ENCODE measurements around the gene KCNMA1. TPM values are rescaled to one million over a fixed set of nuclear protein-coding genes. Genes with fewer than 3 reads are reported as not detected.
A peak's percentile ranks its signal among the peaks of the same experiment; 100 is the strongest.

KCNMA1 gene
- total RNA-seq, 1 experiment from 2014 or later: 20.7 TPM

DNA sequence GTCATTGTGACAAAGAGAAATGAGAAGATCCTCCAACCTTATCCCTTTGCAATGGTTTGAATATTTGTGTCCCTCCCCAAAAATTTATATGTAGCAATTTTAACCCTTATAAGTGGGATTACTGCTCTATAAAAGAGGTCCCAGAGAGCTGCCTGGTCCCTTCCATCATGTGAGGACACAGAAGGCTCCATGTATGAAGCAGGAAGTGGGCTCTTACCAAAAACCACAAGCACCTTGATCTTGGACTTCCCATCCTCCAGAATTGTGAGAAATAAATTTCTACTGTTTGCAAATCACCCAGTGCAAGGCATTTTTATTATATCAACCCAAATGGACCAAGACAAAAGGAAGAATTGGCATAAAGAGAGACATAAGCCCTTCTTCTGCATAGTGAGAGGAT, 95.7 kb downstream of the KCNMA1 start:
- intact Hi-C loops (cut with micrococcal nuclease; ENCODE audit: unreplicated experiment): no loop called here
- H3K27ac Mint-ChIP-seq (ENCODE audit: unreplicated experiment): no peak overlapping the region
- CTCF ChIA-PET: no interaction called here
- H3K9me3 Mint-ChIP-seq (ENCODE audit: unreplicated experiment): peaks cover 16% of the 10 kb centered on the region
- no peaks in the 10 kb centered on the region for H3K27me3 Mint-ChIP-seq (ENCODE audit: insufficient read depth, unreplicated experiment)
- Histone ChIP-seq H3K36me3 (ENCODE audit: control insufficient read depth, insufficient read depth, low read length) (no peaks in the 10 kb centered on the region), H3K4me1 (peaks cover 17% of the 10 kb centered on the region), H3K4me3 (ENCODE audit: low read depth, low read length) (no peak overlapping the region), H3K27me3 (replicated peaks; ENCODE audit: control insufficient read depth, insufficient read depth, low read length) (no peaks in the 10 kb centered on the region), H3K9me3 (0 out of 2 replicates have a peak, but pooled peaks cover 14% of the 10 kb centered on the region)
- H3K4me3 Mint-ChIP-seq (ENCODE audit: unreplicated experiment): no peak overlapping the region
- no TSS peak for BruUV-seq (replicated peaks)
- POLR2A ChIA-PET: no interaction called here
- TF ChIP-seq CTCF (IDR thresholded peaks at IDR 0.05; ENCODE audit: insufficient read depth in 1 of 2, low read depth in 1 of 2, low read length in 1 of 2, severe bottlenecking in 1 of 2, unreplicated experiment in 1 of 2): no peak
- DNase-seq: no peak
- H3K4me1 Mint-ChIP-seq (ENCODE audit: low read depth, unreplicated experiment): peaks cover 11% of the 10 kb centered on the region
- H3K36me3 Mint-ChIP-seq (ENCODE audit: insufficient read depth, unreplicated experiment): peaks cover 4% of the 10 kb centered on the region

DNA sequence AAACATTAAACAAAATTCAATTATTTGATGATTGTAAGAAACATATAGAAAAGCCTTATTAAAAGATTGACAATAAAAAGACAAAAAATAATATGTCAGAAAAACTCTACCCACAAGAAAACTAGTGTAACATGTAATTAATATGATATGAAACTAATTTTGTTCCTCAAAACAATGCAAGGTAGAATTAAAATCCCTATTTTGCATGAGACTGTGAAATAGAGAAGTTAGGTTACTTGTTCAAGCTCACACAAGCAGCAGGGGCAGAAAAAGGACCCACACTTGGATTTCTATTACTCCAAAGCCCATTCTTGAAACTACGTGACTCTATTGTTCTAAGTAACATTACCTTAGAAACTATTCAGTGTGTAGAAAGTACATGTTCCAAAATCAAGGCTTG, 96.4 kb downstream of the KCNMA1 start:
- no peak overlapping the region for H3K4me3 Mint-ChIP-seq (ENCODE audit: unreplicated experiment)
- no peaks in the 10 kb centered on the region for H3K36me3 Mint-ChIP-seq (ENCODE audit: insufficient read depth, unreplicated experiment)
- CTCF ChIA-PET: no interaction called here
- POLR2A ChIA-PET: no interaction called here
- no peaks in the 10 kb centered on the region for H3K27me3 ChIP-seq (replicated peaks; ENCODE audit: control insufficient read depth, insufficient read depth, low read length)
- no peak for DNase-seq
- H3K27ac Mint-ChIP-seq (ENCODE audit: unreplicated experiment): no peak overlapping the region
- no peaks in the 10 kb centered on the region for H3K36me3 ChIP-seq (ENCODE audit: control insufficient read depth, insufficient read depth, low read length)
- H3K4me1 Mint-ChIP-seq (ENCODE audit: low read depth, unreplicated experiment): peaks cover 11% of the 10 kb centered on the region
- H3K4me3 ChIP-seq (ENCODE audit: low read depth, low read length): no peak overlapping the region
- no peaks in the 10 kb centered on the region for H3K27me3 Mint-ChIP-seq (ENCODE audit: insufficient read depth, unreplicated experiment)
- no TSS peak for BruUV-seq (replicated peaks)
- 0 out of 2 replicates have a peak, but pooled peaks cover 14% of the 10 kb centered on the region for H3K9me3 ChIP-seq
- peaks cover 17% of the 10 kb centered on the region for H3K4me1 ChIP-seq
- intact Hi-C loops (cut with micrococcal nuclease; ENCODE audit: unreplicated experiment): no loop called here
- TF ChIP-seq CTCF (IDR thresholded peaks at IDR 0.05; ENCODE audit: insufficient read depth in 1 of 2, low read depth in 1 of 2, low read length in 1 of 2, severe bottlenecking in 1 of 2, unreplicated experiment in 1 of 2): no peak
- peaks cover 16% of the 10 kb centered on the region for H3K9me3 Mint-ChIP-seq (ENCODE audit: unreplicated experiment)

DNA sequence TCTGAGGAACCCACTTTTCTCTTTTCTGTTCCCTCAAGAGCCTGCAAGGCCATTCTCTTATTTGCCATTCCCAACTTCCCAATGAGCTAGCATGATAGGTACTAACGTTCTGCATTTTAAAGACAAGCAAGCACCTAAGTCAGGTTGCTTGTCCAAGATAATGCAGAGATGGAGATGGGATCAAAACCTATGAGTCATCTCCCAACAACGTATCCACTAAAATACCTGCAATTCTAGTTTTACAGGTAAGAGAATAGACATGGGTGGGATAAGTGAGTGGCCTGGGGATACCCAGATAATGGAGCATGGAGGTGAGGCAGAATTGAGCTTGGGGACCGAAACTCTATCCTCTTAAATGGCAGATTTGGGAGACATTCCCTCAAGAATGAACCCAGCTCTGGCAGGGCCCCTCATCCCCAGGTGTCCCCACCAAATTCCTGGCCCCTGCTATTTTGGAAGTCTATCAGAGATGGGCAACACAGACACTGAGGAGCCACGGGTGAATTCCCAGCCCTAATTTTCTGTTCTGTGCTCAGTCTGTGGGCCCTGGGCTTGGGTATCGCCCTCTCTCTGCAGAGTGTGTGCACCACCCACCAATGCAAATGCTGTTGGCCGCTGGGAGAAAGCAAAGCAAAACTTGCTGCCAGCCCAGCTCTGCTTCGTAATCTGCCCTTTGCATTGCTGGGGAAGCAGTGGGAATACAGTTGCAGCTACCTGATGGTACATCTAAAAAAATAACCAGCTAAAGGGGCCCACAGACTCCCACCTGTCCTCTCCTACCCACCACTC, 98.3 kb downstream of the KCNMA1 start:
- TF ChIP-seq CTCF (IDR thresholded peaks at IDR 0.05; ENCODE audit: insufficient read depth in 1 of 2, low read depth in 1 of 2, low read length in 1 of 2, severe bottlenecking in 1 of 2, unreplicated experiment in 1 of 2): no peak
- no TSS peak for BruUV-seq (replicated peaks)
- peaks cover 17% of the 10 kb centered on the region for H3K4me1 ChIP-seq
- H3K36me3 ChIP-seq (ENCODE audit: control insufficient read depth, insufficient read depth, low read length): no peaks in the 10 kb centered on the region
- H3K27me3 ChIP-seq (replicated peaks; ENCODE audit: control insufficient read depth, insufficient read depth, low read length): no peaks in the 10 kb centered on the region
- no peaks in the 10 kb centered on the region for H3K27me3 Mint-ChIP-seq (ENCODE audit: insufficient read depth, unreplicated experiment)
- peak in 1 of 2 experiments; percentile 25 for DNase-seq
- H3K4me3 ChIP-seq (ENCODE audit: low read depth, low read length): no peak overlapping the region
- intact Hi-C loops (cut with micrococcal nuclease; ENCODE audit: unreplicated experiment): no loop called here
- ChIA-PET POLR2A (no interaction called here), CTCF (no interaction called here)
- no peaks in the 10 kb centered on the region for H3K36me3 Mint-ChIP-seq (ENCODE audit: insufficient read depth, unreplicated experiment)
- no peak overlapping the region for H3K27ac Mint-ChIP-seq (ENCODE audit: unreplicated experiment)
- H3K4me1 Mint-ChIP-seq (ENCODE audit: low read depth, unreplicated experiment): peaks cover 11% of the 10 kb centered on the region
- no peak overlapping the region for H3K4me3 Mint-ChIP-seq (ENCODE audit: unreplicated experiment)
- peaks cover 16% of the 10 kb centered on the region for H3K9me3 Mint-ChIP-seq (ENCODE audit: unreplicated experiment)
- H3K9me3 ChIP-seq: 0 out of 2 replicates have a peak, but pooled peaks cover 14% of the 10 kb centered on the region
